Panc1 (cell line): ENCODE results near the gene SCEL.

Experiments
- CTCF ChIP-seq: fragments of 450-650 bp; IDR thresholded peaks from 2 replicates; pipeline ENCODE4 v1.5.1; 2017; ENCODE audit warnings: mild to moderate bottlenecking
- POLR2AphosphoS5 ChIP-seq: IDR thresholded peaks from 2 replicates; pipeline ENCODE4 v1.6.1; 2012; ENCODE audit warnings: mild to moderate bottlenecking, low read depth, low read length, moderate library complexity
- SIN3A ChIP-seq: IDR thresholded peaks from 2 replicates; pipeline ENCODE4 v1.6.1; 2012; ENCODE audit warnings: low read depth, mild to moderate bottlenecking, low read length, moderate library complexity, borderline replicate concordance; ENCODE audit not compliant: insufficient read depth
- TF ChIP-seq, protein P1 (sequence below), 2 experiments: IDR thresholded peaks; 2 replicates each; pipeline ENCODE4 v1.6.1; 2011 to 2012; ENCODE audit warnings: low read depth in 2 of 2, control low read depth in 1 of 2, low read length in 1 of 2, mild to moderate bottlenecking in 1 of 2, moderate library complexity in 1 of 2; ENCODE audit not compliant: insufficient read depth in 1 of 2

GRCh38 chr13:77497835-77498234 is 37.7 kb upstream of the SCEL start:
- TF ChIP-seq CTCF (no peak), POLR2AphosphoS5 (no peak), SIN3A (no peak)
- TF ChIP-seq, protein P1, sequence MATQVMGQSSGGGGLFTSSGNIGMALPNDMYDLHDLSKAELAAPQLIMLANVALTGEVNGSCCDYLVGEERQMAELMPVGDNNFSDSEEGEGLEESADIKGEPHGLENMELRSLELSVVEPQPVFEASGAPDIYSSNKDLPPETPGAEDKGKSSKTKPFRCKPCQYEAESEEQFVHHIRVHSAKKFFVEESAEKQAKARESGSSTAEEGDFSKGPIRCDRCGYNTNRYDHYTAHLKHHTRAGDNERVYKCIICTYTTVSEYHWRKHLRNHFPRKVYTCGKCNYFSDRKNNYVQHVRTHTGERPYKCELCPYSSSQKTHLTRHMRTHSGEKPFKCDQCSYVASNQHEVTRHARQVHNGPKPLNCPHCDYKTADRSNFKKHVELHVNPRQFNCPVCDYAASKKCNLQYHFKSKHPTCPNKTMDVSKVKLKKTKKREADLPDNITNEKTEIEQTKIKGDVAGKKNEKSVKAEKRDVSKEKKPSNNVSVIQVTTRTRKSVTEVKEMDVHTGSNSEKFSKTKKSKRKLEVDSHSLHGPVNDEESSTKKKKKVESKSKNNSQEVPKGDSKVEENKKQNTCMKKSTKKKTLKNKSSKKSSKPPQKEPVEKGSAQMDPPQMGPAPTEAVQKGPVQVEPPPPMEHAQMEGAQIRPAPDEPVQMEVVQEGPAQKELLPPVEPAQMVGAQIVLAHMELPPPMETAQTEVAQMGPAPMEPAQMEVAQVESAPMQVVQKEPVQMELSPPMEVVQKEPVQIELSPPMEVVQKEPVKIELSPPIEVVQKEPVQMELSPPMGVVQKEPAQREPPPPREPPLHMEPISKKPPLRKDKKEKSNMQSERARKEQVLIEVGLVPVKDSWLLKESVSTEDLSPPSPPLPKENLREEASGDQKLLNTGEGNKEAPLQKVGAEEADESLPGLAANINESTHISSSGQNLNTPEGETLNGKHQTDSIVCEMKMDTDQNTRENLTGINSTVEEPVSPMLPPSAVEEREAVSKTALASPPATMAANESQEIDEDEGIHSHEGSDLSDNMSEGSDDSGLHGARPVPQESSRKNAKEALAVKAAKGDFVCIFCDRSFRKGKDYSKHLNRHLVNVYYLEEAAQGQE (IDR thresholded peaks at IDR 0.05; ENCODE audit: insufficient read depth in 1 of 2, low read depth in 2 of 2, low read length in 1 of 2) = no peak
